Measurements from ENCODE around the gene SKI.
A peak's percentile ranks its signal among the peaks of the same experiment; 100 is the strongest.

The SKI gene

DNA sequence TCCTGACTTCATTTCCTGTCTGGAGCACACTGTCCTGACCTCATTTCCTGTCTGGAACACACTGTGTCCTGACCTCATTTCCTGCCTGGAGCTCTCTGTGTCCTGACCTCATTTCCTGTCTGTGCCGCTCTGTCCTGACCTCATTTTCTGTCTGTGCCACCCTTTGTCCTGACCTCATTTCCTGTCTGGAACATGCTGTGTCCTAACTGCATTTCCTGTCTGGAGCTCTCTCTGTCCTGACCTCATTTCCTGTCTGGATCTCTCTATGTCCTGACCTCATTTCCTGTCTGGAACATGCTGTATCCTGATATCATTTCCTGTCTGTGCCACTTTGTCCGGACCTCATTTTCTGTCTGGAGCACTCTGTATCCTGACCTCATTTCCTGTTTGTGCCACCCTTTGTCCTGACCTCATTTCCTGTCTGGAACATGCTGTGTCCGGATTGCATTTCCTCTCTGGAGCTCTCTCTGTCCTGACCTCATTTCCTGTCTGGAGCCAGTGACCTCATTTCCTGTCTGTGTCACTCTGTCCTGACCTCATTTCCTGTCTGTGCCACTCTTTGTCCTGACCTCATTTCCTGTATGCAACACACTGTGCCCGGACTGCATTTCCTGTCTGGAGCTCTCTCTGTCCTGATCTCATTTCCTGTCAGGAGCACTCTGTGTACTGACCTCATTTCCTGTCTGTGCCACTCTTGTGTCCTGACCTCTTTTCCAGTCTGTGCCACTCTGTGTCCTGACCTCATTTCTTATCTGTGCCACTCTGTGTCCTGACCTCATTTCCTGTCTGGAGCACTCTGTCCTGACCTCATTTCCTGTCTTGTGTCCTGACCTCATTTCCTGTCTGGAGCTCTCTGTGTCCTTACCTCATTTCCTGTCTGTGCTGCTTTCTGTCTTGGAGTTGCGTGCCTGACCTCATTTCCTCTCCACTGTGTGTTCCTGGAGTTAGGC, 27.6 kb downstream of the SKI start:
- Histone ChIP-seq H3K4me1 (peaks cover 5 to 100% (median 79%) of the 10 kb centered on the region in 4 donors), H3K36me3 (peaks cover 0 to 13% (median 7%) of the 10 kb centered on the region in 3 donors), H3K27me3 (no peaks in the 10 kb centered on the region), H3K27ac (peak overlapping the region; percentile 44 to 56), H3K9me3 (peaks cover 0 to 4% (median 0%) of the 10 kb centered on the region in 3 donors), H3K4me3 (no peak overlapping the region)
- intact Hi-C loops (cut with DNase I; ENCODE audit: low total_unique reads) = no loop called here
- no peak for DNase-seq
- TF ChIP-seq, protein P1, sequence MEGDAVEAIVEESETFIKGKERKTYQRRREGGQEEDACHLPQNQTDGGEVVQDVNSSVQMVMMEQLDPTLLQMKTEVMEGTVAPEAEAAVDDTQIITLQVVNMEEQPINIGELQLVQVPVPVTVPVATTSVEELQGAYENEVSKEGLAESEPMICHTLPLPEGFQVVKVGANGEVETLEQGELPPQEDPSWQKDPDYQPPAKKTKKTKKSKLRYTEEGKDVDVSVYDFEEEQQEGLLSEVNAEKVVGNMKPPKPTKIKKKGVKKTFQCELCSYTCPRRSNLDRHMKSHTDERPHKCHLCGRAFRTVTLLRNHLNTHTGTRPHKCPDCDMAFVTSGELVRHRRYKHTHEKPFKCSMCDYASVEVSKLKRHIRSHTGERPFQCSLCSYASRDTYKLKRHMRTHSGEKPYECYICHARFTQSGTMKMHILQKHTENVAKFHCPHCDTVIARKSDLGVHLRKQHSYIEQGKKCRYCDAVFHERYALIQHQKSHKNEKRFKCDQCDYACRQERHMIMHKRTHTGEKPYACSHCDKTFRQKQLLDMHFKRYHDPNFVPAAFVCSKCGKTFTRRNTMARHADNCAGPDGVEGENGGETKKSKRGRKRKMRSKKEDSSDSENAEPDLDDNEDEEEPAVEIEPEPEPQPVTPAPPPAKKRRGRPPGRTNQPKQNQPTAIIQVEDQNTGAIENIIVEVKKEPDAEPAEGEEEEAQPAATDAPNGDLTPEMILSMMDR (IDR thresholded peaks at IDR 0.05) = no peak

DNA sequence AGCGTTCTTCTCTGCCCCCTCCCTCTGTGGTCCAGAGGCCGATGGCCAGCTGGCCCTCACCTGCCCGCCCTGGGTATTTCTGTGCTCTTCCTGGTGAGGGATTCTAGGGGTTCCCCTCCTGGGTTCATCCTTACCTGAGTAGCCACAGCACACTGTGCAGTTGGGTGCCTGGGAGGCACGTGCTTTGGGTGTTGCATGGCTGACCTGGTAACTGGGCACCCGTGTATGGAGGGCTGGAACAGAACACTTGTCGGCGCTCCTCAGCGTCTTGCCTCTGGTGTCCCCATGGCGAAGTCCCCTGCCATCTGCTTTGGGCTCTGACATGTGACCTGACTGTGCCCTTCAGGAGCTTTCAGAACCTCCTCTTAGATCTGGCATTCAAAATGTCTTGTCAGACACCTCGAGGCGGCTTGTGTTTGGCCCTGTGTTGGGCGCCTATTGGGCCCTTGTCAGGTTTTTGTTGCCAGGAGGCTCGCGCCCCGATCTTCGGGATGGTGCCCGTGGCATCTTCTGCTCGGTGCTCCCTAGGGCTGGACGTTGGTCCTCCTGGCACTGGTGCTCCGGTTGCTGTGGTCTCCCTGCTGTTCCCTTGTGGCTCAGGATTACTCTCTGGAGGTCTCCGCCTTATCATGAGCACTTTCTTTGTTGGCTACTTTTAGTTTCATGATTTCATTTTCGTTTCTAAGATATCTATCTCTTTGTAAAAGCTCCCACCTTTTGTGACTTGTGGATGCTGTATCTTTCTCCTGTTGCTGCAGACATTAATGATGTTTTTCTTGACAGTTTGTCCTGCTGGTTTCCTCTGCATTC, 28.5 kb downstream of the SKI start:
- Histone ChIP-seq H3K27me3 (no peaks in the 10 kb centered on the region), H3K4me3 (no peak overlapping the region), H3K9me3 (peaks cover 0 to 4% (median 0%) of the 10 kb centered on the region in 3 donors), H3K36me3 (peaks cover 0 to 13% (median 7%) of the 10 kb centered on the region in 3 donors), H3K27ac (peak overlapping the region; percentile 44 to 56), H3K4me1 (peaks cover 2 to 100% (median 76%) of the 10 kb centered on the region in 4 donors)
- TF ChIP-seq, protein P1 (IDR thresholded peaks at IDR 0.05) = no peak
- DNase-seq = no peak
- intact Hi-C loops (cut with DNase I; ENCODE audit: low total_unique reads) = no loop called here

DNA sequence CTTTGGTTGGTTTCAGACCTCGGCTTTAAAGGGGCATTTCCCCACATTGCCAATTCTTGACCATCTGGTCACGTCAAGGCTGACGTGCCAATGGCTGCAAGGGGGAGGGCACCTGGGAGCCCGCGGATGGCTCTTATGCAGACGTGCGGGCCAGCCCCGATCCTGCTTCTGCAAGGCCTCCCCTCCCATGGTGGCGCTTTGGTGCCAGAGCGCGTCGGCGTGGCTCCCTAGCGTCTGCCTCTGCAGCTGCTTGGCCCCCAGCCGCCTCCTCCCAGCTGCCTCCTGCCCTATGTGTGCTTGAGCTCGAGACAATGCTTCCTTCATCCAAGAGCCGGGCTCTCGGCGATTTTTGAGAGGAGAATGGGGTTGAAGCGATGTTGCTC, 29.1 kb downstream of the SKI start:
- no peaks in the 10 kb centered on the region for H3K27me3 ChIP-seq
- H3K4me1 ChIP-seq = peaks cover 0 to 100% (median 72%) of the 10 kb centered on the region in 4 donors
- intact Hi-C loops (cut with DNase I; ENCODE audit: low total_unique reads) = no loop called here
- peaks cover 0 to 4% (median 0%) of the 10 kb centered on the region in 3 donors for H3K9me3 ChIP-seq
- peaks cover 0 to 13% (median 7%) of the 10 kb centered on the region in 3 donors for H3K36me3 ChIP-seq
- H3K4me3 ChIP-seq = no peak overlapping the region
- peak overlapping the region; percentile 44 to 56 for H3K27ac ChIP-seq
- DNase-seq = peak in 1 of 2 donors; percentile 66
- TF ChIP-seq, protein P1 (IDR thresholded peaks at IDR 0.05) = no peak

DNA sequence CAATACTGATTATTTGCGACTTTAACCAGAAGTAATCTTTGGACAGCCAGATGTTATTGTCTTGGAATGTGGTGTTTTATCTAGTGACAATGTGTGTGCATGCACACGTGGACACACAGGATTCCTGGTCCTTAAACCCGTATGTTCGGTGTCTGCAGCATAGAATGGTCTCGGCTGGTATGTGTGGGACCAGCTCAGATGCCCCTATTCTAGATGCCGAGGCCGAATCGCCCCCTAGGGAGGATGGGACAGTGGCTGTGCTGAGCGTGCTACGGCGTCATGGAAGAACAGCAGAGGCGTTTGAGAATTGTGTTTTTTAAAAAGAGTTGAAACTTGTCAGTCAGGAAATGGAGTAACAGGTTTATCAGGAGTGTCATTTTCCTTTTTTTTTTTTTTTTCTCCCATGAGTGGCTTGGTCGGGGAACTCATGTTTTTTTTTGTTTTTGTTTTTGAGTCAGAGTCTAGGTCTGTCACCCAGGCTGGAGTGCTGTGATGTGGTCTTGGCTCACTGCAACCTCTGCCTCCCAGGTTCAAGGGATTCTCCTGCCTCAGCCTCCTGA, 30.1 kb downstream of the SKI start:
- Histone ChIP-seq H3K4me1 (peaks cover 0 to 98% (median 62%) of the 10 kb centered on the region in 4 donors), H3K9me3 (peaks cover 0 to 4% (median 0%) of the 10 kb centered on the region in 3 donors), H3K27ac (peak overlapping the region; percentile 27 to 47), H3K36me3 (peaks cover 0 to 11% (median 7%) of the 10 kb centered on the region in 3 donors), H3K27me3 (no peaks in the 10 kb centered on the region), H3K4me3 (no peak overlapping the region)
- no peak for DNase-seq
- intact Hi-C loops (cut with DNase I; ENCODE audit: low total_unique reads) = no loop called here
- TF ChIP-seq, protein P1 (IDR thresholded peaks at IDR 0.05) = no peak

DNA sequence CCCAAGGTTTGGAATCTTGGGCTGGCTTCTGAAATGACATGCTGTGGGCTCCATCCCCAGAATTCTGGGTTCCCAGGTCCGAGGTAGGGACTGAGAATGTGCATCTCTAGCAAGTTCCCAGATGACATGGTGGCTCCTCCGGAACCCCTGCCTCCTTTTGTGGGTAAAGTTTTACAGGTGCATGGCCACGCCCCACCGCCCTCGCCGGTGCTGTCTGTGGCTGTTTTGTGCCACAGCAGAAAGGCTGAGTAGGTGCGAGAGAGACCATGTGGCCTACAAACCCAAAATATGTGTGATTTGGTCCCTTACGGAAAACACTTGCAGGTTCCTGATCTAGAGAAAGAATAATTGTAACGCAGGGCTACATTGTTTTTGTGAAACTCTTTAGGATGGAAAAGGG, 30.9 kb downstream of the SKI start:
- H3K4me1 ChIP-seq = peaks cover 0 to 98% (median 55%) of the 10 kb centered on the region in 4 donors
- peak overlapping the region; percentile 27 to 47 for H3K27ac ChIP-seq
- peaks cover 0 to 3% (median 3%) of the 10 kb centered on the region in 3 donors for H3K36me3 ChIP-seq
- no peak overlapping the region for H3K4me3 ChIP-seq
- DNase-seq = no peak
- intact Hi-C loops (cut with DNase I; ENCODE audit: low total_unique reads) = no loop called here
- no peaks in the 10 kb centered on the region for H3K27me3 ChIP-seq
- TF ChIP-seq, protein P1 (IDR thresholded peaks at IDR 0.05) = no peak
- H3K9me3 ChIP-seq = peaks cover 0 to 4% (median 0%) of the 10 kb centered on the region in 3 donors

All from tibial artery (tissue), 4 donors.